Raji (cell line): ENCODE measurements around the gene POU2AF1.

Experiments
- POLR2A ChIP-seq: IDR thresholded peaks from 2 replicates; pipeline ENCODE4 v1.6.1; 2011; ENCODE audit warnings: low read depth, low read length, control low read depth; ENCODE audit not compliant: insufficient read depth

The POU2AF1 gene

GRCh38 chr11:111309215-111309915 lies 69.7 kb downstream of the POU2AF1 start:
- TF ChIP-seq POLR2A = no peak

GRCh38 chr11:111308140-111308539 lies 70.9 kb downstream of the POU2AF1 start:
- no peak for TF ChIP-seq POLR2A

GRCh38 chr11:111307472-111308108 lies 71.5 kb downstream of the POU2AF1 start:
- TF ChIP-seq POLR2A = no peak

GRCh38 chr11:111306321-111306720 lies 72.8 kb downstream of the POU2AF1 start:
- no peak for TF ChIP-seq POLR2A

- TF ChIP-seq POLR2A = no peak
These were observed 73.2 kb downstream of the POU2AF1 start for GRCh38 chr11:111305876-111306275.

- TF ChIP-seq POLR2A = no peak
These were observed 73.8 kb downstream of the POU2AF1 start for GRCh38 chr11:111305162-111305802.

- TF ChIP-seq POLR2A = no peak
These were observed 75.6 kb downstream of the POU2AF1 start for GRCh38 chr11:111303461-111303860.

GRCh38 chr11:111302298-111302697 lies 76.8 kb downstream of the POU2AF1 start:
- TF ChIP-seq POLR2A = no peak
